Caco-2 (cell line): ENCODE results near the gene LRP1-AS. TPM values are rescaled to one million over a fixed set of nuclear protein-coding genes. Genes with fewer than 3 reads are reported as not detected.

Experiments
- BruUV-seq: library from RNA; stranded (reverse); fragments of 400-500 nt; replicated peaks from 2 replicates; lab custom pipeline; 2021; lab: Mats Ljungman, UMichigan
- CTCF ChIA-PET: fragments of 300-600 bp; sonication (Branson Sonifier 250); formaldehyde crosslinking; loops from one replicate; lab custom pipeline; 2022; ENCODE audit warnings: antibody characterized with exemption; lab: Charles Lee
- POLR2A ChIA-PET: fragments of 300-600 bp; sonication (Branson Sonifier 250); formaldehyde crosslinking; loops from one replicate; lab custom pipeline; 2022; ENCODE audit warnings: antibody characterized with exemption; lab: Charles Lee
- DNase-seq, 2 experiments: peaks; one replicate each; pipeline versions ENCODE4 v3.0.0 to v3.0.0-alpha.2; 2020 to 2022
- H3K27me3 ChIP-seq: replicated peaks from 2 replicates; pipeline ENCODE4 v1.6.0; 2011; ENCODE audit warnings: low read length; ENCODE audit not compliant: control insufficient read depth, insufficient read depth
- H3K36me3 ChIP-seq: 2 replicates; pipeline ENCODE4 v1.5.1; 2011; ENCODE audit warnings: low read length; ENCODE audit not compliant: control insufficient read depth, insufficient read depth
- H3K4me1 ChIP-seq: fragments of 250-450 bp; sonication (Bioruptor Pico); 2 replicates; pipeline ENCODE4 v1.5.1; 2020; ENCODE audit warnings: mild to moderate bottlenecking
- H3K4me3 ChIP-seq: 2 replicates; pipeline ENCODE4 v1.5.1; 2011; ENCODE audit warnings: low read depth, mild to moderate bottlenecking, control low read depth, low read length
- H3K9me3 ChIP-seq: fragments of 250-450 bp; sonication (Bioruptor Pico); 2 replicates; pipeline ENCODE4 v1.5.1; 2020; ENCODE audit warnings: mild to moderate bottlenecking, moderate library complexity
- H3K27ac Mint-ChIP-seq: one replicate; pipeline ENCODE4 v1.8.0; 2022; ENCODE audit warnings: mixed read lengths; ENCODE audit not compliant: unreplicated experiment
- H3K27me3 Mint-ChIP-seq: one replicate; pipeline ENCODE4 v1.8.0; 2022; ENCODE audit warnings: mixed read lengths; ENCODE audit not compliant: insufficient read depth, unreplicated experiment
- H3K36me3 Mint-ChIP-seq: one replicate; pipeline ENCODE4 v1.8.0; 2022; ENCODE audit warnings: mild to moderate bottlenecking, mixed read lengths; ENCODE audit not compliant: insufficient read depth, unreplicated experiment
- H3K4me1 Mint-ChIP-seq: one replicate; pipeline ENCODE4 v1.8.0; 2022; ENCODE audit warnings: low read depth, mixed read lengths; ENCODE audit not compliant: unreplicated experiment
- H3K4me3 Mint-ChIP-seq: one replicate; pipeline ENCODE4 v1.8.0; 2022; ENCODE audit warnings: mild to moderate bottlenecking, moderate library complexity, mixed read lengths; ENCODE audit not compliant: unreplicated experiment
- H3K9me3 Mint-ChIP-seq: one replicate; pipeline ENCODE4 v1.8.0; 2022; ENCODE audit warnings: mixed read lengths; ENCODE audit not compliant: unreplicated experiment
- CTCF ChIP-seq, 2 experiments: fragments of 200-600 bp in 1 of 2; IDR thresholded peaks; 1 replicate in 1 of 2; 2 replicates in 1 of 2; pipeline versions ENCODE4 v1.5.1 to v1.8.0; 2011 to 2022; ENCODE audit warnings: antibody characterized with exemption in 1 of 2, control low read depth in 1 of 2, inconsistent platforms in 1 of 2, low read depth in 1 of 2, low read length in 1 of 2, mild to moderate bottlenecking in 1 of 2, moderate library complexity in 1 of 2; ENCODE audit not compliant: insufficient read depth in 1 of 2, severe bottlenecking in 1 of 2, unreplicated experiment in 1 of 2
- intact Hi-C: fragments of 100-400 bp; cut with micrococcal nuclease; formaldehyde crosslinking; loops from one replicate; pipeline ENCODE4 v1.10.0; 2022; ENCODE audit not compliant: unreplicated experiment
- total RNA-seq: library from RNA; stranded (reverse); gene quantifications from 2 replicates; pipeline ENCODE4 v1.2.3, GENCODE V29; 2022

LRP1-AS gene
- total RNA-seq, 1 experiment from 2014 or later = not detected

GRCh38 chr12:57161491-57161890 lies 14.1 kb upstream of the LRP1-AS start:
- intact Hi-C loops = no loop called here
- no peaks in the 10 kb centered on the region for H3K27me3 ChIP-seq
- Mint-ChIP-seq H3K4me3 (no peak overlapping the region), H3K4me1 (no peaks in the 10 kb centered on the region), H3K27ac (no peak overlapping the region), H3K9me3 (no peaks in the 10 kb centered on the region), H3K36me3 (peaks cover 76% of the 10 kb centered on the region), H3K27me3 (no peaks in the 10 kb centered on the region)
- ChIA-PET CTCF (no interaction called here), POLR2A (no interaction called here)
- BruUV-seq = no TSS peak
- no peaks in the 10 kb centered on the region for H3K4me1 ChIP-seq
- H3K4me3 ChIP-seq = no peak overlapping the region
- no peaks in the 10 kb centered on the region for H3K9me3 ChIP-seq
- DNase-seq = no peak
- H3K36me3 ChIP-seq = peaks cover 5% of the 10 kb centered on the region
- no peak for TF ChIP-seq CTCF (IDR thresholded peaks at IDR 0.05; ENCODE audit: insufficient read depth in 1 of 2, low read depth in 1 of 2, low read length in 1 of 2, severe bottlenecking in 1 of 2, unreplicated experiment in 1 of 2)

GRCh38 chr12:57160741-57161140 lies 13.3 kb upstream of the LRP1-AS start:
- H3K27ac Mint-ChIP-seq = no peak overlapping the region
- no TSS peak for BruUV-seq
- no peak for TF ChIP-seq CTCF (IDR thresholded peaks at IDR 0.05; ENCODE audit: insufficient read depth in 1 of 2, low read depth in 1 of 2, low read length in 1 of 2, severe bottlenecking in 1 of 2, unreplicated experiment in 1 of 2)
- no peaks in the 10 kb centered on the region for H3K27me3 Mint-ChIP-seq
- ChIA-PET POLR2A (no interaction called here), CTCF (no interaction called here)
- H3K4me1 Mint-ChIP-seq = no peaks in the 10 kb centered on the region
- peaks cover 73% of the 10 kb centered on the region for H3K36me3 Mint-ChIP-seq
- Histone ChIP-seq H3K36me3 (peaks cover 8% of the 10 kb centered on the region), H3K9me3 (no peaks in the 10 kb centered on the region), H3K27me3 (no peaks in the 10 kb centered on the region), H3K4me3 (no peak overlapping the region), H3K4me1 (no peaks in the 10 kb centered on the region)
- intact Hi-C loops = no loop called here
- DNase-seq = no peak
- H3K4me3 Mint-ChIP-seq = no peak overlapping the region
- no peaks in the 10 kb centered on the region for H3K9me3 Mint-ChIP-seq

- H3K4me1 ChIP-seq = peaks cover 4% of the 10 kb centered on the region; the same call in 1 of the 2 replicates
- H3K36me3 ChIP-seq = peaks cover 8% of the 10 kb centered on the region
- H3K4me1 Mint-ChIP-seq = peaks cover 6% of the 10 kb centered on the region
- DNase-seq = no peak
- no peaks in the 10 kb centered on the region for H3K27me3 ChIP-seq
- H3K4me3 Mint-ChIP-seq = no peak overlapping the region
- TF ChIP-seq CTCF (IDR thresholded peaks at IDR 0.05; ENCODE audit: insufficient read depth in 1 of 2, low read depth in 1 of 2, low read length in 1 of 2, severe bottlenecking in 1 of 2, unreplicated experiment in 1 of 2) = no peak
- no peaks in the 10 kb centered on the region for H3K9me3 Mint-ChIP-seq
- peaks cover 75% of the 10 kb centered on the region for H3K36me3 Mint-ChIP-seq
- H3K9me3 ChIP-seq = no peaks in the 10 kb centered on the region
- no peak overlapping the region for H3K27ac Mint-ChIP-seq
- intact Hi-C loops = no loop called here
- H3K4me3 ChIP-seq = no peak overlapping the region
- BruUV-seq = no TSS peak
- CTCF ChIA-PET = no interaction called here
- no peaks in the 10 kb centered on the region for H3K27me3 Mint-ChIP-seq
- POLR2A ChIA-PET = no interaction called here
These were observed 12.6 kb upstream of the LRP1-AS start for GRCh38 chr12:57160040-57160439.
